ENCODE results near the gene GATB.

DNA sequence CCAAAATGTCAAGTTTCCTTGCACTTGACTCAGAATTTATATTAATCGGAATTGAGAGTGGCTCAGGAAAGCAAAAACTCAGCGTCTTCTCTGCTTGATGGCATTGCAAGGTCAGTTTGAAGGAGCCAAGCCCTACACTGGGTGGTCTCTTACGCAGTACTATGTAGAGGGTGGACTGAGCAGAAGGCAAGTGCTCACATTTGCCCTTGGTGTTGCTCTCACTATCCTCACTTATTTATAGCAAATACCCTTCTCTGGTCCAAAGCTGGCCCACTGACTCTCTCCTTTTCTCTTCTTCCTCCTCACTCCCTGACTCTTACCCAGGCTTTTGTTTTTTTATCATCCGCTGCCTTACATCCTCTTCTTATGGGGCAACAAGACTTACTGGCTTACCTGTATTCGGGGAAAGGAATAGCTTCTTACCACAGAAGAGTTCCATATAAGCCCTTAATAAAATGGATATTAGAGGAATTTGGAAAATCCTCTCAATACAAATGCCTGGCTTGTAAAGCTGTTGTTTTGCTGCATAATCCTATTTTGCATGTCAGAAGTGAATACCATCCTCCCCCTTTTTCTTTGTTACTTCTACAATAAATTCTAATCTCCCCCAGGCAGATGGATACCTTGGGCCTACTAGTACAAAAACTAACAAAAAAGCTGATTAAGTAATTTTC lies 24.8 kb upstream of the GATB start:
- TF ChIP-seq, protein P1, sequence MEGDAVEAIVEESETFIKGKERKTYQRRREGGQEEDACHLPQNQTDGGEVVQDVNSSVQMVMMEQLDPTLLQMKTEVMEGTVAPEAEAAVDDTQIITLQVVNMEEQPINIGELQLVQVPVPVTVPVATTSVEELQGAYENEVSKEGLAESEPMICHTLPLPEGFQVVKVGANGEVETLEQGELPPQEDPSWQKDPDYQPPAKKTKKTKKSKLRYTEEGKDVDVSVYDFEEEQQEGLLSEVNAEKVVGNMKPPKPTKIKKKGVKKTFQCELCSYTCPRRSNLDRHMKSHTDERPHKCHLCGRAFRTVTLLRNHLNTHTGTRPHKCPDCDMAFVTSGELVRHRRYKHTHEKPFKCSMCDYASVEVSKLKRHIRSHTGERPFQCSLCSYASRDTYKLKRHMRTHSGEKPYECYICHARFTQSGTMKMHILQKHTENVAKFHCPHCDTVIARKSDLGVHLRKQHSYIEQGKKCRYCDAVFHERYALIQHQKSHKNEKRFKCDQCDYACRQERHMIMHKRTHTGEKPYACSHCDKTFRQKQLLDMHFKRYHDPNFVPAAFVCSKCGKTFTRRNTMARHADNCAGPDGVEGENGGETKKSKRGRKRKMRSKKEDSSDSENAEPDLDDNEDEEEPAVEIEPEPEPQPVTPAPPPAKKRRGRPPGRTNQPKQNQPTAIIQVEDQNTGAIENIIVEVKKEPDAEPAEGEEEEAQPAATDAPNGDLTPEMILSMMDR (IDR thresholded peaks at IDR 0.05; ENCODE audit: insufficient read depth, low read length, poor library complexity, severe bottlenecking) = no peak
- TF ChIP-seq EZH2phosphoT487 (conservative IDR thresholded peaks at IDR 0.05; ENCODE audit: low read length) = no peak

Measured in SU-DHL-6 (cell line).